K562 (cell line): Measurements from ENCODE around the gene COL6A2. TPM values are rescaled to one million over a fixed set of nuclear protein-coding genes. Genes with fewer than 3 reads are reported as not detected.
A peak's percentile ranks its signal among the peaks of the same experiment; 100 is the strongest.

Source experiments
- ATAC-seq: fragments of 200-7000 bp; cut with Tn5 transposase; 3 replicates; pipeline ENCODE4 v1.9.1; 2020; ENCODE audit warnings: moderate library complexity
- BruUV-seq: library from RNA; stranded (reverse); fragments of 400-500 nt; replicated peaks from 2 replicates; lab custom pipeline; 2021; lab: Mats Ljungman, UMichigan
- CTCF ChIA-PET: fragments of 300-600 bp; formaldehyde crosslinking; extraction: SDS; loops from one replicate; lab custom pipeline; 2021; ENCODE audit warnings: low intra/inter-chr PET ratio; lab: Yijun Ruan, JAX
- POLR2A ChIA-PET: fragments of 300-600, 350-650 bp; sonication (Branson Sonifier 250); formaldehyde crosslinking; extraction: SDS; loops from one replicate; lab custom pipeline; 2021; ENCODE audit warnings: antibody characterized with exemption, inconsistent platforms; lab: Yijun Ruan, JAX
- DNase-seq, 4 experiments: peaks; one replicate each; pipeline versions ENCODE4 v3.0.0 to v3.0.0-alpha.2; 2011 to 2018; ENCODE audit warnings: low spot score in 3 of 4, mixed read lengths in 3 of 4; ENCODE audit errors: extremely low read depth in 1 of 4
- FAIRE-seq: peaks from 2 replicates; lab custom pipeline; 2011; peaks lifted over from hg19 to GRCh38; lab: Jason Lieb, UNC
- H2AFZ ChIP-seq: 2 replicates; pipeline ENCODE4 v1.6.0; 2011; ENCODE audit warnings: low read depth, low read length, control low read depth, inconsistent platforms
- H3K27ac ChIP-seq: fragments of 200-600 bp; 3 replicates; pipeline ENCODE4 v1.8.0; 2011; ENCODE audit warnings: low read depth, mild to moderate bottlenecking, control low read depth, inconsistent platforms, low read length, moderate library complexity, mixed read lengths; ENCODE audit errors: extremely low read depth
- H3K27me3 ChIP-seq, 2 experiments: fragments of 300-600 bp in 1 of 2; 2 replicates in 1 of 2; 3 replicates in 1 of 2; pipeline versions ENCODE4 v1.6.0 to v1.8.0; 2011; ENCODE audit warnings: inconsistent platforms in 2 of 2, low read length in 2 of 2, mild to moderate bottlenecking in 1 of 2, mixed read lengths in 1 of 2, moderate library complexity in 1 of 2; ENCODE audit not compliant: control insufficient read depth in 2 of 2, insufficient read depth in 2 of 2
- H3K36me3 ChIP-seq: fragments of 300-600 bp; 3 replicates; pipeline ENCODE4 v1.8.0; 2011; ENCODE audit warnings: mild to moderate bottlenecking, low read length, inconsistent platforms; ENCODE audit not compliant: control insufficient read depth, insufficient read depth
- H3K4me1 ChIP-seq, 2 experiments: fragments of 200-600 bp in 1 of 2; replicated peaks in 1 of 2; 2 replicates in 1 of 2; 3 replicates in 1 of 2; pipeline versions ENCODE4 v1.5.1 to v1.8.0; 2011; ENCODE audit warnings: inconsistent platforms in 2 of 2, low read length in 2 of 2, mild to moderate bottlenecking in 1 of 2, mixed read lengths in 1 of 2, moderate library complexity in 1 of 2; ENCODE audit not compliant: control insufficient read depth in 2 of 2, insufficient read depth in 2 of 2
- H3K4me2 ChIP-seq: 2 replicates; pipeline ENCODE4 v1.6.1; 2011; ENCODE audit warnings: low read length, control low read depth, inconsistent platforms, mixed read lengths; ENCODE audit not compliant: insufficient read depth
- H3K4me3 ChIP-seq: fragments of 200-600 bp; sonication (generic), shearing (Covaris generic); 2 replicates; pipeline ENCODE4 v1.5.1; 2016; ENCODE audit warnings: control low read depth, inconsistent platforms
- H3K79me2 ChIP-seq: fragments of 200-600 bp; 3 replicates; pipeline ENCODE4 v1.8.0; 2011; ENCODE audit warnings: low read length, inconsistent platforms; ENCODE audit not compliant: control insufficient read depth, insufficient read depth
- H3K9ac ChIP-seq, 2 experiments: 2 replicates each; pipeline versions ENCODE4 v1.6.0 to v1.6.1; 2011; ENCODE audit warnings: low read depth in 2 of 2, low read length in 2 of 2, control low read depth in 1 of 2, inconsistent platforms in 1 of 2, mild to moderate bottlenecking in 1 of 2, mixed read lengths in 1 of 2; ENCODE audit not compliant: insufficient read depth in 1 of 2
- H3K9me1 ChIP-seq: one replicate; pipeline ENCODE4 v1.6.0; 2011; ENCODE audit warnings: inconsistent platforms, mild to moderate bottlenecking, low read length, moderate library complexity; ENCODE audit not compliant: control insufficient read depth, insufficient read depth
- H3K9me3 ChIP-seq: replicated peaks from 2 replicates; pipeline ENCODE4 v1.5.1; 2011; ENCODE audit warnings: low read depth, low read length, inconsistent platforms; ENCODE audit not compliant: control insufficient read depth, insufficient read depth
- H4K20me1 ChIP-seq: replicated peaks from 2 replicates; pipeline ENCODE4 v1.6.1; 2011; ENCODE audit warnings: low read length, inconsistent platforms, mixed read lengths; ENCODE audit not compliant: control insufficient read depth, insufficient read depth
- ARHGAP35 ChIP-seq: fragments of 450-650 bp; IDR thresholded peaks from 2 replicates; pipeline ENCODE4 v1.6.1; 2018; ENCODE audit not compliant: partially characterized antibody
- FOS ChIP-seq: IDR thresholded peaks from 3 replicates; pipeline ENCODE4 v1.6.1; 2011; ENCODE audit not compliant: insufficient read length; ENCODE audit errors: extremely low read depth
- FUS ChIP-seq: fragments of 200-400 bp; formaldehyde crosslinking; optimal IDR thresholded peaks from 2 replicates; pipeline ENCODE3; 2017; ENCODE audit warnings: low read depth, low read length
- GATAD2B ChIP-seq: fragments of 450-650 bp; IDR thresholded peaks from 2 replicates; pipeline ENCODE4 v1.6.1; 2017; ENCODE audit warnings: mild to moderate bottlenecking, borderline replicate concordance
- KAT2B ChIP-seq: IDR thresholded peaks from one replicate; pipeline ENCODE4 v1.6.1; 2012; ENCODE audit warnings: low read depth, mild to moderate bottlenecking, control low read depth, inconsistent platforms, low read length, moderate library complexity
- NFYB ChIP-seq: IDR thresholded peaks from 2 replicates; pipeline ENCODE4 v1.6.1; 2011; ENCODE audit warnings: mild to moderate bottlenecking, moderate library complexity; ENCODE audit not compliant: insufficient read length; ENCODE audit errors: extremely low read depth
- NR0B1 ChIP-seq: fragments of 450-650 bp; IDR thresholded peaks from one replicate; pipeline ENCODE4 v1.6.1; 2018; ENCODE audit warnings: mild to moderate bottlenecking, moderate library complexity; ENCODE audit not compliant: partially characterized antibody
- POLR2H ChIP-seq: IDR thresholded peaks from 2 replicates; pipeline ENCODE4 v1.6.1; 2016; ENCODE audit warnings: missing genetic modification characterization, low read depth, mild to moderate bottlenecking, control low read depth, missing compliant biosample characterization, moderate library complexity
- ZBTB1 ChIP-seq: sonication (generic); formaldehyde crosslinking; IDR thresholded peaks from 2 replicates; pipeline ENCODE4 v1.8.1; 2023; ENCODE audit warnings: missing genetic modification reagents, low read depth, mild to moderate bottlenecking, borderline replicate concordance
- ZFP30 ChIP-seq: fragments of 250-450 bp; sonication (Bioruptor Pico); IDR thresholded peaks from 2 replicates; pipeline ENCODE4 v1.8.0; 2022; ENCODE audit warnings: moderate library complexity, mild to moderate bottlenecking, inconsistent platforms, borderline replicate concordance
- ZNF212 ChIP-seq: fragments of 450-650 bp; formaldehyde crosslinking; IDR thresholded peaks from 2 replicates; pipeline ENCODE4 v1.4.0; 2020; ENCODE audit warnings: mild to moderate bottlenecking
- WGBS: fragments of 100-300 bp; shearing (Covaris generic); methylation state at CpG from one replicate; pipeline ENCODE4 v1.1.6; 2016; ENCODE audit warnings: low coverage, mixed read lengths; ENCODE audit not compliant: insufficient coverage; ENCODE audit errors: missing lambda C conversion rate; 5-methylcytosine and 5-hydroxymethylcytosine counted together
- in situ Hi-C: fragments of 300-500 bp; cut with MboI; formaldehyde crosslinking; loops from 4 replicates; pipeline ENCODE4 v1.15.0; 2018; ENCODE audit warnings: inconsistent platforms, mixed read lengths
- intact Hi-C: fragments of 100-400 bp; cut with micrococcal nuclease; formaldehyde crosslinking; loops from 2 replicates; pipeline ENCODE4 v1.14.2; 2022
- polyA plus RNA-seq, 8 experiments: library from polyadenylated mRNA; depleted of rRNA in 4 of 8; stranded (reverse) in 5 of 8; unstranded in 3 of 8; fragments of >200 nt; fragmentation: Nextera tagmentation in 2 of 8; fragmentation: Illumina TruSeq in 1 of 8; extraction: Ambion mirVana in 2 of 8; extraction: Trizol in 1 of 8; gene quantifications; 2 replicates each; pipeline versions ENCODE4 v1.2.1 to v1.2.3, GENCODE V29; 2011 to 2014; ENCODE audit warnings: inconsistent platforms in 1 of 8, missing spikeins in 1 of 8
- total RNA-seq, 7 experiments: library from RNA; depleted of rRNA in 6 of 7; stranded (reverse); fragments of >200 nt in 6 of 7; fragmentation: Illumina TruSeq in 2 of 7; extraction: Trizol in 2 of 7; gene quantifications; 2 replicates each; pipeline versions ENCODE4 v1.2.1 to v1.2.3, GENCODE V29; 2011 to 2021; ENCODE audit warnings: low replicate concordance in 1 of 7
- TF ChIP-seq, protein P1 (sequence below): fragments of 200-800 bp; sonication (Bioruptor generic); IDR thresholded peaks from 2 replicates; pipeline ENCODE4 v1.6.1; 2016; ENCODE audit warnings: missing genetic modification characterization, missing compliant biosample characterization
- TF ChIP-seq, protein P2 (sequence below), 2 experiments: IDR thresholded peaks; 2 replicates each; pipeline ENCODE4 v1.6.1; 2011; ENCODE audit warnings: borderline replicate concordance in 1 of 2, control low read depth in 1 of 2, low read depth in 1 of 2, low read length in 1 of 2, mild to moderate bottlenecking in 1 of 2, mixed read lengths in 1 of 2, moderate library complexity in 1 of 2; ENCODE audit not compliant: insufficient read depth in 1 of 2, insufficient read length in 1 of 2, poor library complexity in 1 of 2, severe bottlenecking in 1 of 2; ENCODE audit errors: extremely low read depth in 1 of 2

COL6A2 gene
- total and polyA plus RNA-seq, 9 of the 15 experiments (the other 6 are each of a cell fraction or from before 2014, with no cell fraction given), result 0.07 to 1.1 (median 0.24) TPM; not detected in 3

DNA sequence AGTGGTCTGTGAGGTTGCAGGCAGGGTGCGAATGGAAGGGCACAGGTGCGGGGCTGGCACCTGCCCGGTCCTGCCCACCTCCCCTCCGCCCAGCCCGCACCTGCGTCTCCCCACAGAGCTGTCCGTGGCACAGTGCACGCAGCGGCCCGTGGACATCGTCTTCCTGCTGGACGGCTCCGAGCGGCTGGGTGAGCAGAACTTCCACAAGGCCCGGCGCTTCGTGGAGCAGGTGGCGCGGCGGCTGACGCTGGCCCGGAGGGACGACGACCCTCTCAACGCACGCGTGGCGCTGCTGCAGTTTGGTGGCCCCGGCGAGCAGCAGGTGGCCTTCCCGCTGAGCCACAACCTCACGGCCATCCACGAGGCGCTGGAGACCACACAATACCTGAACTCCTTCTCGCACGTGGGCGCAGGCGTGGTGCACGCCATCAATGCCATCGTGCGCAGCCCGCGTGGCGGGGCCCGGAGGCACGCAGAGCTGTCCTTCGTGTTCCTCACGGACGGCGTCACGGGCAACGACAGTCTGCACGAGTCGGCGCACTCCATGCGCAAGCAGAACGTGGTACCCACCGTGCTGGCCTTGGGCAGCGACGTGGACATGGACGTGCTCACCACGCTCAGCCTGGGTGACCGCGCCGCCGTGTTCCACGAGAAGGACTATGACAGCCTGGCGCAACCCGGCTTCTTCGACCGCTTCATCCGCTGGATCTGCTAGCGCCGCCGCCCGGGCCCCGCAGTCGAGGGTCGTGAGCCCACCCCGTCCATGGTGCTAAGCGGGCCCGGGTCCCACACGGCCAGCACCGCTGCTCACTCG is 34.1 kb downstream of the COL6A2 start:
- in situ Hi-C loops (no loop called here), intact Hi-C loops (no loop called here)
- no peak overlapping the region for H3K4me3 ChIP-seq
- no peak overlapping the region for H2AFZ ChIP-seq
- H3K27ac ChIP-seq, result no peak overlapping the region
- no peak overlapping the region for H3K4me2 ChIP-seq
- no TSS peak for BruUV-seq
- FAIRE-seq (no peak), ATAC-seq (no peak), DNase-seq (no peak)
- H3K9me3 ChIP-seq, result no peaks in the 10 kb centered on the region; the same call in 1 of the 2 replicates
- H3K9me1 ChIP-seq, result no peaks in the 10 kb centered on the region
- POLR2A ChIA-PET, result no interaction called here
- 33% methylated on average over 70 of the region's 85 CpGs for WGBS
- CTCF ChIA-PET, result no interaction called here
- peaks cover 0 to 60% of the 10 kb centered on the region in 2 experiments; a peak in 2 of 5 replicates for H3K4me1 ChIP-seq
- peaks cover 42 to 62% of the 10 kb centered on the region in 2 experiments; a peak in 4 of 5 replicates for H3K27me3 ChIP-seq
- no peaks in the 10 kb centered on the region for H3K79me2 ChIP-seq
- H3K36me3 ChIP-seq, result no peaks in the 10 kb centered on the region
- no peak overlapping the region for H3K9ac ChIP-seq
- H4K20me1 ChIP-seq, result peaks cover 3% of the 10 kb centered on the region; the same call in 1 of the 2 replicates
- no peak for TF ChIP-seq ZFP30
- TF ChIP-seq FOS, result no peak
- no peak for TF ChIP-seq ZNF212
- no peak for TF ChIP-seq FUS
- TF ChIP-seq POLR2H (tag), result no peak
- TF ChIP-seq, protein P1, sequence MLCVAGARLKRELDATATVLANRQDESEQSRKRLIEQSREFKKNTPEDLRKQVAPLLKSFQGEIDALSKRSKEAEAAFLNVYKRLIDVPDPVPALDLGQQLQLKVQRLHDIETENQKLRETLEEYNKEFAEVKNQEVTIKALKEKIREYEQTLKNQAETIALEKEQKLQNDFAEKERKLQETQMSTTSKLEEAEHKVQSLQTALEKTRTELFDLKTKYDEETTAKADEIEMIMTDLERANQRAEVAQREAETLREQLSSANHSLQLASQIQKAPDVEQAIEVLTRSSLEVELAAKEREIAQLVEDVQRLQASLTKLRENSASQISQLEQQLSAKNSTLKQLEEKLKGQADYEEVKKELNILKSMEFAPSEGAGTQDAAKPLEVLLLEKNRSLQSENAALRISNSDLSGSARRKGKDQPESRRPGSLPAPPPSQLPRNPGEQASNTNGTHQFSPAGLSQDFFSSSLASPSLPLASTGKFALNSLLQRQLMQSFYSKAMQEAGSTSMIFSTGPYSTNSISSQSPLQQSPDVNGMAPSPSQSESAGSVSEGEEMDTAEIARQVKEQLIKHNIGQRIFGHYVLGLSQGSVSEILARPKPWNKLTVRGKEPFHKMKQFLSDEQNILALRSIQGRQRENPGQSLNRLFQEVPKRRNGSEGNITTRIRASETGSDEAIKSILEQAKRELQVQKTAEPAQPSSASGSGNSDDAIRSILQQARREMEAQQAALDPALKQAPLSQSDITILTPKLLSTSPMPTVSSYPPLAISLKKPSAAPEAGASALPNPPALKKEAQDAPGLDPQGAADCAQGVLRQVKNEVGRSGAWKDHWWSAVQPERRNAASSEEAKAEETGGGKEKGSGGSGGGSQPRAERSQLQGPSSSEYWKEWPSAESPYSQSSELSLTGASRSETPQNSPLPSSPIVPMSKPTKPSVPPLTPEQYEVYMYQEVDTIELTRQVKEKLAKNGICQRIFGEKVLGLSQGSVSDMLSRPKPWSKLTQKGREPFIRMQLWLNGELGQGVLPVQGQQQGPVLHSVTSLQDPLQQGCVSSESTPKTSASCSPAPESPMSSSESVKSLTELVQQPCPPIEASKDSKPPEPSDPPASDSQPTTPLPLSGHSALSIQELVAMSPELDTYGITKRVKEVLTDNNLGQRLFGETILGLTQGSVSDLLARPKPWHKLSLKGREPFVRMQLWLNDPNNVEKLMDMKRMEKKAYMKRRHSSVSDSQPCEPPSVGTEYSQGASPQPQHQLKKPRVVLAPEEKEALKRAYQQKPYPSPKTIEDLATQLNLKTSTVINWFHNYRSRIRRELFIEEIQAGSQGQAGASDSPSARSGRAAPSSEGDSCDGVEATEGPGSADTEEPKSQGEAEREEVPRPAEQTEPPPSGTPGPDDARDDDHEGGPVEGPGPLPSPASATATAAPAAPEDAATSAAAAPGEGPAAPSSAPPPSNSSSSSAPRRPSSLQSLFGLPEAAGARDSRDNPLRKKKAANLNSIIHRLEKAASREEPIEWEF (CRISPR knock-in tag), result no peak
- TF ChIP-seq, protein P2, sequence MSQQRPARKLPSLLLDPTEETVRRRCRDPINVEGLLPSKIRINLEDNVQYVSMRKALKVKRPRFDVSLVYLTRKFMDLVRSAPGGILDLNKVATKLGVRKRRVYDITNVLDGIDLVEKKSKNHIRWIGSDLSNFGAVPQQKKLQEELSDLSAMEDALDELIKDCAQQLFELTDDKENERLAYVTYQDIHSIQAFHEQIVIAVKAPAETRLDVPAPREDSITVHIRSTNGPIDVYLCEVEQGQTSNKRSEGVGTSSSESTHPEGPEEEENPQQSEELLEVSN (IDR thresholded peaks at IDR 0.05; ENCODE audit: borderline replicate concordance in 1 of 2, extremely low read depth in 1 of 2, insufficient read depth in 1 of 2, insufficient read length in 1 of 2, low read depth in 1 of 2, low read length in 1 of 2, poor library complexity in 1 of 2, severe bottlenecking in 1 of 2), result peak in 1 of 2 experiments; percentile 13
- TF ChIP-seq NR0B1, result no peak
- TF ChIP-seq ARHGAP35, result no peak
- no peak for TF ChIP-seq NFYB
- no peak for TF ChIP-seq ZBTB1 (CRISPR knock-in tag)
- no peak for TF ChIP-seq GATAD2B
- no peak for TF ChIP-seq KAT2B
